Measurements from ENCODE around the gene PRKRA. TPM values are rescaled to one million over a fixed set of nuclear protein-coding genes. Genes with fewer than 3 reads are reported as not detected.

PRKRA gene
- total and polyA plus RNA-seq, 2 of the 8 experiments (the other 6 are each of a cell fraction or from before 2014, with no cell fraction given), result 25.4 to 60.4 TPM

DNA sequence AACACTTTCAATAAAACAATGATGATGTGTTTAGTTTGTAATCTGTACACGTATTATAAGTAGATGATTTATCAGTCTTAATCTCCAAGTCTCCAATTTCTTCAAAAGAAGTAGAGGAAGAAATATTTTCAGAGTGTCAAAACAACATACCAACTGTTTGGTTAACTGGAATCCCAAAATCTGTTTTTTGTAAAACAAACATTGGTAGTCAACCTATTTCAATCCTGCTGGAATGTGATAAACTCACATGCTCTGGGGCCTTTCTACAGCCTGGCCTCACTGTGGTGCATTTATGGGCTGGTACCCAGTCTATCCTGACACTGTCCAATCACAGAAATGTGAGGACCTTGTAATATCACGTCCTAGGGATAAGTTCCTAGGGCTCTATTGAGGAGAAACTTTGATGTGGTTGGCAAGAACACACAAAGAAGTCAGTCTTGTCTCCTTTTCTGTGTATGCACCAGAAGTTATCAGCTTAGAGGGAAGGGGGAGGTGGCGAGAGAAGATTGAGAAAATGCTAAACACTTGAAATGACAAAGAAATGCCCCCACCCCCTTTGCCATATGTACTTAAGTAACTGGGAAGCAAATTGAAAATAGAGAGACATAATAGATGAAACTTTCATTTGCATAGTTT is 47.2 kb downstream of the PRKRA start (continued):
- TF ChIP-seq RBBP5 (IDR thresholded peaks at IDR 0.05; ENCODE audit: borderline replicate concordance, low read depth, low read length), result no peak
- no peak for TF ChIP-seq JUN (IDR thresholded peaks at IDR 0.05; ENCODE audit: low read depth, low read length)
- TF ChIP-seq CHD1 (IDR thresholded peaks at IDR 0.05; ENCODE audit: low read depth, low read length), result no peak
- no peak for TF ChIP-seq SAP30 (IDR thresholded peaks at IDR 0.05; ENCODE audit: insufficient read depth, insufficient replicate concordance, low read length)
- TF ChIP-seq SP2 (IDR thresholded peaks at IDR 0.05; ENCODE audit: low read length), result no peak
- no peak for TF ChIP-seq SUZ12 (IDR thresholded peaks at IDR 0.05; ENCODE audit: low read length)
- TF ChIP-seq KDM1A (IDR thresholded peaks at IDR 0.05; ENCODE audit: borderline replicate concordance, low read length), result no peak

All from H1 (cell line).